GM12892 (cell line): ENCODE data around the gene DSCAML1.

Source experiments
- POLR2A ChIP-seq: IDR thresholded peaks from 2 replicates; pipeline ENCODE4 v1.6.1; 2011; ENCODE audit warnings: low read depth, low read length, control low read depth
- POLR2AphosphoS5 ChIP-seq: IDR thresholded peaks from 2 replicates; pipeline ENCODE4 v1.6.1; 2011; ENCODE audit warnings: low read depth, low read length, control low read depth

GRCh38 chr11:117641008-117641915, 155.8 kb downstream of the DSCAML1 start:
- TF ChIP-seq POLR2A, result no peak
- no peak for TF ChIP-seq POLR2AphosphoS5
